Sigmoid colon (tissue), 4 donors: ENCODE measurements around the gene IMMP1L.

Experiments
- CTCF ChIP-seq, 4 experiments: fragments of 450-650 bp in 3 of 4; fragments of 200-600 bp in 1 of 4; IDR thresholded peaks; one replicate each; pipeline ENCODE4 v1.5.1; 2016 to 2019; ENCODE audit warnings: antibody characterized with exemption in 4 of 4, mild to moderate bottlenecking in 3 of 4, moderate library complexity in 2 of 4
- EP300 ChIP-seq, 4 donors: sonication (generic); formaldehyde crosslinking; IDR thresholded peaks; one replicate each; pipeline ENCODE4 v1.6.1; 2017; ENCODE audit warnings: antibody characterized with exemption in 4 of 4
- POLR2A ChIP-seq, 2 donors: fragments of 450-650 bp; IDR thresholded peaks; one replicate each; pipeline ENCODE4 v1.6.1; 2016; ENCODE audit warnings: antibody characterized with exemption in 2 of 2, mild to moderate bottlenecking in 2 of 2, moderate library complexity in 2 of 2
- POLR2AphosphoS5 ChIP-seq, 4 donors: sonication (generic); formaldehyde crosslinking; IDR thresholded peaks; one replicate each; pipeline ENCODE4 v1.6.1; 2017; ENCODE audit warnings: antibody characterized with exemption in 4 of 4

GRCh38 chr11:31487848-31488247 is 21.6 kb downstream of the IMMP1L start:
- peak in 2 of 4 experiments; percentile 16 to 17 for TF ChIP-seq CTCF (IDR thresholded peaks at IDR 0.05)
- TF ChIP-seq POLR2A (IDR thresholded peaks at IDR 0.05), result no peak
- no peak for TF ChIP-seq EP300 (IDR thresholded peaks at IDR 0.05)
- TF ChIP-seq POLR2AphosphoS5 (IDR thresholded peaks at IDR 0.05), result no peak
